HG03025 (cell line): ENCODE results near the gene KASH5.

Source experiments
- ATAC-seq: cut with Tn5 transposase; IDR thresholded peaks from one replicate; pipeline ENCODE4 v1.9.1; 2021; ENCODE audit warnings: mild to moderate bottlenecking, moderate library complexity; ENCODE audit not compliant: unreplicated experiment, low FRiP score

Gene KASH5, protein sequence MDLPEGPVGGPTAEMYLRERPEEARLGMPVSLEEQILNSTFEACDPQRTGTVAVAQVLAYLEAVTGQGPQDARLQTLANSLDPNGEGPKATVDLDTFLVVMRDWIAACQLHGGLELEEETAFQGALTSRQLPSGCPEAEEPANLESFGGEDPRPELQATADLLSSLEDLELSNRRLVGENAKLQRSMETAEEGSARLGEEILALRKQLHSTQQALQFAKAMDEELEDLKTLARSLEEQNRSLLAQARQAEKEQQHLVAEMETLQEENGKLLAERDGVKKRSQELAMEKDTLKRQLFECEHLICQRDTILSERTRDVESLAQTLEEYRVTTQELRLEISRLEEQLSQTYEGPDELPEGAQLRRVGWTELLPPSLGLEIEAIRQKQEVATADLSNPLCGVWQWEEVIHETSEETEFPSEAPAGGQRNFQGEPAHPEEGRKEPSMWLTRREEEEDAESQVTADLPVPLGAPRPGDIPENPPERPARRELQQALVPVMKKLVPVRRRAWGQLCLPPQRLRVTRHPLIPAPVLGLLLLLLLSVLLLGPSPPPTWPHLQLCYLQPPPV

GRCh38 chr19:49387936-49388372 lies at the start of gene KASH5:
KASH5 (plus strand) TSS chr19:49388249; CDS start chr19:49390884, 2,635 bp downstream.
- ATAC-seq = no peak

GRCh38 chr19:49338691-49339300 lies 49.3 kb upstream of the KASH5 start:
- ATAC-seq = no peak

- no peak for ATAC-seq
Measured at GRCh38 chr19:49339301-49340068, 48.6 kb upstream of the KASH5 start.

- peak; percentile 40 for ATAC-seq
Measured at GRCh38 chr19:49340069-49340864, 47.8 kb upstream of the KASH5 start.

DNA sequence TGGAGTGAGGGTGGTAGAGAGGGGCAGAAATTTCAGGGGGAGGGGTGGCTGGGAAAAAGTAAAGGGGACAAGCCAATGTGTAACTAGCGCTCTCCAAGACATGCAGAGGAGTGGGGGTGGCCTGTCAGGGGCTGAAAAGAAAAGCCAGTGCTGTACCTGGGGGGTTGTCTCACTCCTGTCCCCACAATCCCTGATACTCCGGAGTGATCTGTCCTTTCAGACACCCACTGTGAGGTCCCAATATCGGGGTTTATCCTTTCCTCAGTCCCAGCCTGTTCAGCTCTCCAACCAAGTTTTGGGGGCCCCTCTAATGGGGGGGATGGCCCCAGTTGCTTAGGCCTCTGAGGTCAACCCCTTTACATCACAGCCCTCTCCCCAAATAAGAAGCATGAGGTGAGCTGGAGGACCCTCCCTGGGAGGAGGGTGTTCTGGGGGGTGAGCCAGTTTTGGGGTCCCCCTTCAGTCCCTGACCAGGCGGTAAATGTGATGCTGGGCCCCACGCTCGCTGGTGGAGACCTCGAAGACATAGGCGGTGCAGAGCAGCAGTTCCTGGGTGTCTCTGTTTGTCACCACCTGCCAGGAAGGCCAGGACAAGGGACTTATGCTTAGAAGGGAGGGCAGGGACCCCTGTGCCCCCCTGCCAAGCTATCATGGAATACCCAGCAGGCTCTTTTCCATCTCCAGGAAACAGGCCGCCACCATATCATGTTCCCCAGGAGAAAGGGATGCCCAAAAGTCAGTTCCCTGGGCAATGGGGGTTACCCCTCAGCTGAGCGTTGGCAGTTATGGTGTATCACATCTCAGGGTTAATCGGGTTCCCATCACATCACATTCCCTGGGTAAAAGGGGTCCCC lies 47.0 kb upstream of the KASH5 start:
- no peak for ATAC-seq

GRCh38 chr19:49342291-49342721 lies 45.7 kb upstream of the KASH5 start:
- ATAC-seq = no peak

GRCh38 chr19:49343123-49343522 lies 44.9 kb upstream of the KASH5 start:
- no peak for ATAC-seq

DNA sequence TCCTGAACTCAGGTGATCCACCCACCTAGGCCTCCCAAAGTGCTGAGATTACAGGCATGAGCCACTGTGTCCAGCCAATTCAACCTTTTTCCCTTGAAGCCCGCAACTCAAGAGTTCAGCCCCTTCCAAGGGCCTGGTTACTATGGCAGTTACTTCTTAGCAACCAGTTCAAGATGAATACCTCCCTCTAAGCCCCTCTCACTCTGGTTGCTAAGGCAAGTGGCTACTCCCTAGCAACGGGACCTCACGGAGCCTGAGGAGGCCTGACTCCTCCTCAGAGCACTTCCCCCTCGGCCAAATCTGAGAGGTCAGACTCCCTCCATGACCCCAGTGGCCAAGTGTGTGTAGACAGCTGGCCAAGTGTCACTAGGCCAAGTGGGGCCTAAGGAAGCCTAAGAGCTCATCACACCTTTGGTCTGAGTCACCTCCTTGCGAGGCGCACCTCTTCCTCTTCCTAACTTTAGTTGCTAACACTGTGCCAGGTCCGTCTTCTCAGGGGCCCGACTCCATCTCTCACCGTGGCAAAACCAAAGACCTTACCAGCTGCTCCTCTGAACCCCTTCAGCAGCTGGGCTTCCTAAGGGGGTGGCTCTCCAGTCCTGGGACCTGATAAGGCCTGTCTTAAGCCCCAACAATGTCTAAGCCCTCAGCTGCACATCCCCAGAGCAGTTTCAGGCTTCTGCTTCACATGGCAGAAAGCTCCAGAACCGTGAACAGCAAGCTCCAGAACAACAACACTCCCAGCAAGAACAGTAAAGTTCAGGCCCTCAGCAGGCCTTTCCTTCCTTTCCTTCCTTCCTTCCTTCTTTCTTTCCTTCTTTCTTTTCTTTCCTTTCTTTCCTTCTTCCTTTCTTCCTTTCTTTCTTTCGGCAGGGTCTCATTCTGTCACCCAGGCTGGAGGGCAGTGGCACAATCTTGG lies 43.3 kb upstream of the KASH5 start:
- no peak for ATAC-seq

DNA sequence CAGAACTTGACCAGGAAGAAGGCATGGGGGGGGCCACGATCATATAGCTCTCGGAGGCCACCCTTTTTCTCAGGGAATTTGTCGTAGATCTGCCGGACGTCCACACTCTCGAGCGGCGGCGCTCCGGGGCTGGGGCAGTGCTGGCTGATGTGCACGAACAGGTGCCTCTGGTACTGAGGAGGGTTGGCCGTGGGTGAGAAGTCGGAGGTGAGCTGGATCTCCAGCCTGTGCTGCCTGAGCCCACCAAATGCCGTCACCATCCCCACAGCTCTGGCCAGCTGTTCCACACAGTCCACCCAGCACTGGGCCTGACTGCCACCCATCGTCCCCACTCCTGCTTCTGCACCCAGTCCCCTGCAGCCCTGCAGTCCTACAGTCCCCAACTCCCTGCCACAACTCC lies 40.9 kb upstream of the KASH5 start:
- ATAC-seq = no peak

- ATAC-seq = no peak
Measured at GRCh38 chr19:49347835-49348234, 40.2 kb upstream of the KASH5 start.

DNA sequence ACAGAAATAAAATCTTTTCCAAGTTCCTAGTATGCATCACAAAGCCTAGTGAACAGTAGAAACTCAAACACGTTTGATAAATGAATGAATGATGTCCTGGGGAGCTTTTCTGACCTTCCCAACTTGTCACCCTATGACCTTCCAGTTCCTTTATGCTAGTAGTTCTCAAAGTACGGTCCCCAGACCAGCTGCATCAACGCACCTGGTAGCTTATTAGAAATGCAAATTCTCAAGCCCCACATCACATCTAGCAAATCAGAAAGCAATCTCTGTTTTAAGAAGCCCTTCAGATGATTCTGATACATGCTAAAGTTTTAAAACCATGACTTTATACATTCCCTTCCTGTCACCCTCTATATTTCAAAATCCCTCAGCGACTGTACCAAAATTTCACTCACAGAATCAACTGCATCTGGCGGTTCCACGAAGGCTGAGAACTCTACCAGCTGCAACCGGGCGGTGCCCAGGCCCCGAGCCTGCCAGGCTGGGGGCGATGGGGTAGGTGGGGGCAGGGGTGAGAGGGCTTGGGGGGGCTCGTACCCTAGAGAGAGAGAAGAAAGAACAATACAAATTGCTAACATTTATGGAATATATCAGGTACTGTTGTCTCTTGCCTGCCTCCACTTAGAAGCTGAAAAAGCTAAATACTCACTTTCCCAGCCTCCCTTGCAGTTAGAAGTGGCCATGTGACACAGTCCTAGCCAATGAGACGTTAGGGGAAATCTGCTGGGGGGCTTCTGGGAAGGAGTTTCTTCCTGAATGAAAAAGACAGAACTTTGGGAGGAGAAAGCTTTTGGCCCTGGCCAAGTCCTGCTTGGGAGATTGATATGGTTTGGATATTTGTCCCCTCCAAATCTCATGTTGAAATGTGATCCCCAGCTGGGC lies 39.5 kb upstream of the KASH5 start:
- no peak for ATAC-seq

GRCh38 chr19:49349567-49349966 lies 38.5 kb upstream of the KASH5 start:
- no peak for ATAC-seq

DNA sequence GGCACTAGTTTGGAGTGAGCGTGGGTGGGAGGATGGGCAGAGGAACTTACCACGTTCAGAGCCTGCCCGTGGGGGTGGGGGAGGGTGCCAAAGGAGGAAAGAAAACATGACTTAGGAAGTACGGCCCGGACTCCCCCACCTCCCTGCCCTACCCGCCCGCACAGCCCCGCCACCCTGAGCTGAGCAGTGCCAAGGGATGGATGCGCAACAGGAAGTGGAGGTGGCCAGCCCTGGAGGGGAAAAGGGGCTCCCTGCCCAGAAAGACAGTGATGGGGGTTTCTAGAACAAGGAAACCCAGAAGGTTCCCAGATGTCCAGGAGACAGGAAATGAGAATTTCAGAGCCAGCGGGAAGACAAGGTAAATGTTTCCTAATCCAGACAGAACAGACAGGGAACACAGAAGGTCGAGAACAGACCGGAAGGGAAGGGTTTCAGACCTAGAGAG lies 32.1 kb upstream of the KASH5 start:
- ATAC-seq = no peak

DNA sequence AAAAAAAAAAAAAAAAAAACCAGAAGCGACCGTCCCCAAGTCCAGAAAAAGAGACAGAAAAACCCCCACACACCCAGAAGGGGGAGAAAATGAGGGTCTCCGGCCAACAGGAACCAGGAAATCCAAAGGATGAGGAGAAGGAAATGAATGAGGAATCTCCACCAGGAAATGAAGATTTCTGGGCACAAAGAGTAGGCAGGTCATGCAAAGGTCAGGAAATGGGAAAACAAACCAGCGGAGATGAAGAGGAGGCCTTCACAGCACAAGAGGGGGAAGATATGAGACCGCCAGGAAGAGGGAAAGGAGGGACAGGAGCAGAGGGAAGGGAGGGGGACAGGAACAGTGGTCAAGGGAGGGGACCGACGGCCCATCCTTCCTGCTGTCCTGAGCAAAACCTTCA lies 31.7 kb upstream of the KASH5 start:
- no peak for ATAC-seq

- ATAC-seq = no peak
Measured at GRCh38 chr19:49357186-49357585, 30.9 kb upstream of the KASH5 start.

- no peak for ATAC-seq
Measured at GRCh38 chr19:49359851-49360820, 27.9 kb upstream of the KASH5 start.
